ENCODE results near the gene ULBP1.
"Not testable (repeated sequence)": the region's sequence is repeated elsewhere in the genome, so short reads cannot be mapped to it uniquely, and the experiment has no call there.

ULBP1 gene

GRCh38 chr6:149961728-149962425 lies 1.9 kb upstream of the ULBP1 start:
- H3K4me3 ChIP-seq (ENCODE audit: low read depth, low read length): no peak overlapping the region
- TF ChIP-seq CTCF (IDR thresholded peaks at IDR 0.05; ENCODE audit: insufficient read depth, low read length, missing control alignments): no peak
- ChIA-PET CTCF (interaction anchor here (0.9 to 1.7 kb wide), 2 partner anchors 9 to 56 kb away, joined by 3 to 5 read pairs; no protein-coding TSS in a partner anchor), POLR2A (no interaction called here)
- no peak for DNase-seq (ENCODE audit: low read depth, low spot score)

GRCh38 chr6:149962461-149963211 lies 1.1 kb upstream of the ULBP1 start:
- TF ChIP-seq CTCF (IDR thresholded peaks at IDR 0.05; ENCODE audit: insufficient read depth, low read length, missing control alignments): no peak
- no peak for DNase-seq (ENCODE audit: low read depth, low spot score)
- peak overlapping the region; percentile 61 for H3K4me3 ChIP-seq (ENCODE audit: low read depth, low read length)
- ChIA-PET POLR2A (no interaction called here), CTCF (interaction anchor here (0.9 to 1.7 kb wide), 2 partner anchors 10 to 55 kb away, joined by 3 to 5 read pairs; no protein-coding TSS in a partner anchor)

- no peak for TF ChIP-seq CTCF (IDR thresholded peaks at IDR 0.05; ENCODE audit: insufficient read depth, low read length, missing control alignments)
- CTCF ChIA-PET: no interaction called here
- H3K4me3 ChIP-seq (ENCODE audit: low read depth, low read length): peak overlapping the region; percentile 61
- POLR2A ChIA-PET: no interaction called here
- no peak for DNase-seq (ENCODE audit: low read depth, low spot score)
These were observed 606 bp upstream of the ULBP1 start for GRCh38 chr6:149963212-149963461.

GRCh38 chr6:149964308-149965193 lies 808 bp downstream of the ULBP1 start:
- ChIA-PET CTCF (interaction anchor here (0.8 kb wide), 1 partner anchor 239 kb away, joined by 3 read pairs; no protein-coding TSS in a partner anchor), POLR2A (no interaction called here)
- no peak for DNase-seq (ENCODE audit: low read depth, low spot score)
- no peak for TF ChIP-seq CTCF (IDR thresholded peaks at IDR 0.05; ENCODE audit: insufficient read depth, low read length, missing control alignments)
- H3K4me3 ChIP-seq (ENCODE audit: low read depth, low read length): peak overlapping the region; percentile 61

GRCh38 chr6:149965194-149966020 lies 1.7 kb downstream of the ULBP1 start:
- peak overlapping the region; percentile 61 for H3K4me3 ChIP-seq (ENCODE audit: low read depth, low read length)
- ChIA-PET POLR2A (no interaction called here), CTCF (no interaction called here)
- DNase-seq (ENCODE audit: low read depth, low spot score): no peak
- no peak for TF ChIP-seq CTCF (IDR thresholded peaks at IDR 0.05; ENCODE audit: insufficient read depth, low read length, missing control alignments)

- CTCF ChIA-PET; POLR2A ChIA-PET; DNase-seq (ENCODE audit: low read depth, low spot score); H3K4me3 ChIP-seq (ENCODE audit: low read depth, low read length): not testable (repeated sequence)
These were observed 2.6 kb downstream of the ULBP1 start for GRCh38 chr6:149966319-149966718.

Measured in AG04449 (cell line).